SK-N-MC (cell line): ENCODE measurements around the gene PPM1L.

Experiments used
- EZH2 ChIP-seq: fragments of 200-600 bp; sonication (generic); IDR thresholded peaks from one replicate; pipeline ENCODE4 v1.6.1; 2017; ENCODE audit warnings: antibody characterized with exemption
- FOXP2 ChIP-seq: optimal IDR thresholded peaks from 2 replicates; pipeline ENCODE3; 2011; ENCODE audit warnings: mild to moderate bottlenecking, moderate library complexity; ENCODE audit not compliant: insufficient read depth; ENCODE audit errors: extremely low read length, control extremely low read depth
- POLR2AphosphoS5 ChIP-seq: IDR thresholded peaks from 2 replicates; pipeline ENCODE4 v1.6.1; 2012; ENCODE audit warnings: mild to moderate bottlenecking, low read depth, low read length, borderline replicate concordance

GRCh38 chr3:160825311-160825800 is 69.3 kb downstream of the PPM1L start:
- TF ChIP-seq POLR2AphosphoS5: no peak
- TF ChIP-seq EZH2: no peak
- no peak for TF ChIP-seq FOXP2
